CD4-positive, alpha-beta T cell treated with Interleukin-2 at 100 ng/mL for 4 hours (primary cell): ENCODE results near the gene GRK5.
"Not testable (repeated sequence)": the region's sequence is repeated elsewhere in the genome, so short reads cannot be mapped to it uniquely, and the experiment has no call there.

Experiments
- DNase-seq: peaks from one replicate; pipeline ENCODE4 v3.0.0-alpha.2; 2020; ENCODE audit warnings: low spot score

GRK5 gene

GRCh38 chr10:119421891-119422681, 214.7 kb downstream of the GRK5 start:
- DNase-seq = no peak

DNA sequence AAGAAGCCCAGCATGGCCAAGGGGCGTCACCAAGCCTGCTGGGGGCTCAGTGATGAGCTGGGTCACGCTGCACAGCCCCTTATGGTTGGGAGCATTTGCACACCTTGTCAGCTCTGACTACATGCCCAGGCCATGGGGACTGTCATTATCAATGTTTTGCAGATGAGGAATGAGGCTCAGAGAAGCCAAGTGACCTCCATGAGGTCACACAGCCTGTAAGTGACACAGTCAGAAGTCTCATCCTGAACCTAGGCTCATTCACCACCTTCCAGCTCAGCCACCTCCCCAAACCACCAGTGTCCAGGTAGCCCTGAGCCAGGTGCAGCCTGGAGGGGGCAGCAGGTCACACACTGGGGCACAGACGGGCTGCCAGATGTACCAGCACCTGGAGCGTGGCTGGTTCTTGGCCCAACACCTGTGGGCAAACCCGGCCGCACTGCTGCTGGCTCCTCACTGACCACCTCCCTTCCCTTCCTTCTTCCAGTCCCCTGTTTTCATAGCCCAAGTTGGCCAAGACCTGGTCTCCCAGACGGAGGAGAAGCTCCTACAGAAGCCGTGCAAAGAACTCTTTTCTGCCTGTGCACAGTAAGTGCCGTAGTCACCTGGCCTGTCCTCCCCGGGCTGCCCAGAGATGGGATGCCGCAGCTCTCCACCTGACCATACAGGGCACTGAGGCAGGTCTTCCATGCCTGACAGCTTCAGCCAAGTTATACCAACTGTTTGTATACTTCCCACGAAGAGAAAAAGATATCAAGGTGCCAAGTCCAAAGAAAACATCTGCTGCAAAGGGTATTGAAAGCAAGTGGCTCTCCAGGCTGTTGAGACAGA, 215.5 kb downstream of the GRK5 start:
- DNase-seq = no peak

GRCh38 chr10:119423510-119424257, 216.3 kb downstream of the GRK5 start:
- DNase-seq = no peak

- no peak for DNase-seq
Observed at GRCh38 chr10:119424258-119424975, 217.0 kb downstream of the GRK5 start.

DNA sequence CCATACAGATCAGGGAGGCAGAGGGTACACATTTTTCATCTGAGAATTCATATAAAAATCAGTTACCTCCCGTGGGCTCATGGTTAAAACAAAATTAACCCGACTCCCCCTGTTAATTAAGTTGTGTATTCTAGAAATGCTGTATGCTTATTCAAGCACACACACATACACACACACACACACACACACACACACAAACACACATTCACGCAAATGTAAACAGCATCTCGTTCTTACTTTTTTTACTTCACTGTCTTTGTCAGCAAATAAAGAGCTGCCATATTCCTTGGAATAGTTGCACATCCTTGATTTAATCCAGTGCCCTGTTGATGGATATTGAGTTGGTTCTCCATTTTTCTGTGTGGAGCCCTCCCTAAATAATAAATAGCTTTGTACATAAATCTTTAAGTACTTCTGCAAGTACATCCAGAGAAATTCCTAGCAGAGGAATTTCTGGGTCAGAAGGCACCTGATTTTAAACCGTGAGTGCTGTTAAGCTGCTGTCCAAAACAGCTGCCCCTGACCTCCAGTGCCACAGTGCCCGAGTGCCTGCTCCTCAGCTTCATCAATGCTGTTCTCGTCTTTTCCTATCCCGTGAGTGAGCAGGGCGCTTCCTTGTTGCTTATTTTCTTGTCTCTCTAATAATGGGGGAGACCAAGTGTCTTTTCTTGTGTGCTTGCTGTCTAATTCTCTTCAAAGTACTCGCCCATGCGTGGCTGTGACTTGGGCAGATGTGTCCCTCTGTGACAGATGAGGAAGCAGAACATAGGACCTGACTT, 217.9 kb downstream of the GRK5 start:
- no peak for DNase-seq

GRCh38 chr10:119425881-119426170, 218.5 kb downstream of the GRK5 start:
- no peak for DNase-seq

DNA sequence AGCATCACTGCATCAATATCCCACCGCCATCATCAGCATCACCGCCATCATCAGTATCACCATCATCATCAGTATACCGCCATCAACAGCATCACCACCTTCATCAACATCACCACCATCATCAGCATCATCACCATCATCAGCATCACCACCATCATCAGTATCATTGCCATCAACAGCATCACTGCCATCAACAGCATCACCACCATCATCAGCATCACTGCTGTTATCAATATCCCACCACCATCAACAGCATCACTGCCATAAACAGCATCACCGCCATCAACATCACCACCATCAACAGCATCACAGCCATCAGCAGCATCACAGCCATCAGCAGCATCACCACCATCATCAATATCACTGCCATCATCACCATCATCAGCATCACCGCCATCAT, 219.3 kb downstream of the GRK5 start:
- no peak for DNase-seq

DNA sequence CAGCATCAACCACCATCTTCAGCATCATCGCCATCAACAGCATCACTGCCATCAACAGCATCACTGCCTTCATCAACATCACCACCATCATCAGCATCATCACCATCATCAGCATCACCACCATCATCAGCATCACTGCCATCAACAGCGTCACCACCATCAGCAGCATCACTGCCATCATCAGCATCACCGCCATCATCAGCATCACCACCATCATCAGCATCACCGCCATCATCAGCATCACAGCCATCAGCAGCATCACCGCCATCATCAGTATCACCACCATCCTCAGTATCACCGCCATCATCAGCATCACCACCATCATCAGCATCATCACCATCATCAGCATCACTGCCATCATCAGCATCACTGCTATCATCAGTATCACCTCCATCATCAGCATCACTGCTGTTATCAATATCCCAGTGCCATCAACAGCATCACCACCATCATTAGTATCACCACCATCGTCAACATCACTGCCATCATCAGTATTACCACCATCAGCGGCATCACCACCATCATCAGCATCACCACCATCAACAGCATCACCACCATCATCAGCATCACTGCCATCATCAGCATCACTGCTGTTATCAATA, 220.0 kb downstream of the GRK5 start:
- no peak for DNase-seq

GRCh38 chr10:119428789-119429188, 221.4 kb downstream of the GRK5 start:
- DNase-seq = no peak

- no peak for DNase-seq
Observed at GRCh38 chr10:119429771-119430170, 222.4 kb downstream of the GRK5 start.

GRCh38 chr10:119431034-119431772, 223.8 kb downstream of the GRK5 start:
- DNase-seq = no peak

- DNase-seq = no peak
Observed at GRCh38 chr10:119431773-119432135, 224.4 kb downstream of the GRK5 start.

DNA sequence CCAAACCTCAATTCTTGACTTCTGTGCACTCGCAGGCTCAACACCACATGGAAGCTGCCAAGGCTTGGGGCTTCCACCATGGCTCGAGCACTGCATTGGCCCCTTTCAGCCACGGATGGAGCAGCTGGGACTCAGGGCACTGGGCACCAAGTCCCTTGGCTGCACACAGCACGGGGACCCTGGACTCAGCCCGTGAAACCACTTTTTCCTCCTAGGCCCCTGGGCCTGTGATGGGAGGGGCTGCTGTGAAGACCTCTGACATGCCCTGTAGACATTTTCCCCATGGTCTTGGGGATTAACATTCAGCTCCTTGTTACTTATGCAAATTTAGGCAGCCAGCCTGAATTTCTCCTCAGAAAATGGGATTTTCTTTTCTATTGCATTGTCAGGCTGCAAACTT, 227.6 kb downstream of the GRK5 start:
- DNase-seq = not testable (repeated sequence)

- DNase-seq = no peak
Observed at GRCh38 chr10:119438717-119439116, 231.3 kb downstream of the GRK5 start.

DNA sequence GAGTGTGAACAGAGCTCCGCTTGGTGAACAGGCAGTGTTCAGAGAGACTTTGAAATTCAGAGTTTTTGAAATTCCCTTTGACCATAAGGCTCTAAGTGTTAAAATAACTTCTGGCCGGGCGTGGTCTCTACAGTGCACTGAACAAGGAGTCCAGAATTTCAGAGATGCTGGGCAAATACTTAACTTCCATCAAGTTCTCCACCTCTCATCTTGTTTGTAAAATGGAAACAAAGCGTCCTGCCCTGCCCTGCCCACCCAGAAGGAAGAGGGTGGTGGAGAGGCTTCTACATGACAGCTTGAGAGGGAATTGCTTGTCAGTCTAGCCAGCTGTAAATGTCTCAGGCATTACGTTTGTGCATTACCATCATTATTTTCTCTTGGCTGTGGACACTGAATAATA, 232.6 kb downstream of the GRK5 start:
- no peak for DNase-seq

DNA sequence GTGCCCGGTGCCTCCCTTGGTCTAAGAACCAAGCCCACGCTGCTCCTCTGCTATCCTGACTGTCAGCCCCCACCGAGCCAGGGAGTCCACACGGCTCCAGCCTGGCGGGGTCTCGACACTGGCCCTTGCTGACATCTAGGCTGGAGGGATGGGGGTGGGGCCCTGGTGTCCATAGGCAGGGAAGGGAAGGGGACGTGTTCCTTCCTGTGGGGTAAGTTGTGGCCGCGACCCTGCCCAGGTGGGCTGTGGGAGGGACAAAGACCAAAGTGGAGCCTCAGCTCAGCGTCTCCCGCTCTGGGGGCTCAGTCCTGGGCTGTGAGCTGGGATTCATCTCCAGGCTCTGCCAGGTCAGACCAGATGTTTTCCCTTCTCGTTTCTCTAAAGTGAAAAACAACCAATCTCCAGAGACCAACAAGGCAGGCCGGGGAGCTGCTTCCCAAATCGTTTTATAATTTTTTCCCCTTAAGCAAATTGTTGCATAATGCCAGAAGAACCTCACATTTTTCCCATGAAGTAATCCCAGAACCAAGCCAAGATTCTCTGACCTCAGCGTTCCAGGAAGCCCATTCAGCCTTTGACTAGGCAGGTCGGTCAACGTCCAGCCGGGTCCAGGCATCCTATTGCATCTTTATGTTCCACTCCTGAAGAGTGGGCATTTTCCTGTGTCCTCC, 233.9 kb downstream of the GRK5 start:
- no peak for DNase-seq

GRCh38 chr10:119441921-119442757, 234.8 kb downstream of the GRK5 start:
- no peak for DNase-seq

DNA sequence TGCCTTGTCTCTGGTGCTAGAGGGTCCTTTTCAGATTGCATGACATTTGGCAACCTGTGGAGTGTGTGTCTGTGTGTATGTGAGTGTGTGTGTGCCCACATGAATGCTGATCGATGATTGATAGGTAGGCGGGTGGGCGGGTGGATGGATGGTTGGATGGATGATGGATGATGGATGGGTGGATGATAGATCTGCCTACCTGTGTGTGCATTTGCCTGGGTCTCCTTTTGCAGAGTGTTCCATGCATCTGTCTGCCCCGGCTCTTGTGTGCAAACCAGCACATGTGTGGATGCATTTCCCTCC, 235.3 kb downstream of the GRK5 start:
- no peak for DNase-seq

DNA sequence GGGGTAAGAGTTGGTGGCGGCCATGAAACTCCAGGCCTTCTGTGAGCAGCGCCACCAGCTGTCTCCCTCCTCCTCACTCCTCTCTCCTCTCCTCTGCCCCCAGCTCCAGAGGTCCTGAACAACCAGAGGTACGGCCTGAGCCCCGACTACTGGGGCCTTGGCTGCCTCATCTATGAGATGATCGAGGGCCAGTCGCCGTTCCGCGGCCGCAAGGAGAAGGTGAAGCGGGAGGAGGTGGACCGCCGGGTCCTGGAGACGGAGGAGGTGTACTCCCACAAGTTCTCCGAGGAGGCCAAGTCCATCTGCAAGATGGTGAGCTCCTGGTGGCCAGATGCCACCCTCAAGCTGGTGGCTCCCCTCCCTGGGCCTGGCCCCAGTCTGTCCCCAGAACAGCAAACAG, 236.1 kb downstream of the GRK5 start:
- DNase-seq = no peak
